NB4 (cell line): ENCODE results near the gene MSI2.

ENCODE experiments used
- DNase-seq: peaks from one replicate; pipeline ENCODE4 v3.0.0; 2010; ENCODE audit warnings: low read depth
- H3K4me3 ChIP-seq: one replicate; pipeline ENCODE4 v1.5.1; 2011; ENCODE audit warnings: mild to moderate bottlenecking, low read depth, low read length, moderate library complexity
- MYC ChIP-seq: IDR thresholded peaks from 2 replicates; pipeline ENCODE4 v1.6.1; 2011; ENCODE audit warnings: low read depth, low read length
- POLR2A ChIP-seq: IDR thresholded peaks from 2 replicates; pipeline ENCODE4 v1.6.1; 2011; ENCODE audit warnings: mild to moderate bottlenecking; ENCODE audit not compliant: insufficient read length; ENCODE audit errors: extremely low read depth
- TF ChIP-seq, protein P1 (sequence below): IDR thresholded peaks from one replicate; pipeline ENCODE4 v1.5.1; 2012; ENCODE audit warnings: low read depth, low read length
- TF ChIP-seq, protein P2 (sequence below): IDR thresholded peaks from 2 replicates; pipeline ENCODE4 v1.6.1; 2011; ENCODE audit warnings: low read depth, low read length

Gene MSI2

GRCh38 chr17:57518587-57519581 lies 262.6 kb downstream of the MSI2 start:
- no peak for DNase-seq
- no peak overlapping the region for H3K4me3 ChIP-seq
- TF ChIP-seq, protein P1, sequence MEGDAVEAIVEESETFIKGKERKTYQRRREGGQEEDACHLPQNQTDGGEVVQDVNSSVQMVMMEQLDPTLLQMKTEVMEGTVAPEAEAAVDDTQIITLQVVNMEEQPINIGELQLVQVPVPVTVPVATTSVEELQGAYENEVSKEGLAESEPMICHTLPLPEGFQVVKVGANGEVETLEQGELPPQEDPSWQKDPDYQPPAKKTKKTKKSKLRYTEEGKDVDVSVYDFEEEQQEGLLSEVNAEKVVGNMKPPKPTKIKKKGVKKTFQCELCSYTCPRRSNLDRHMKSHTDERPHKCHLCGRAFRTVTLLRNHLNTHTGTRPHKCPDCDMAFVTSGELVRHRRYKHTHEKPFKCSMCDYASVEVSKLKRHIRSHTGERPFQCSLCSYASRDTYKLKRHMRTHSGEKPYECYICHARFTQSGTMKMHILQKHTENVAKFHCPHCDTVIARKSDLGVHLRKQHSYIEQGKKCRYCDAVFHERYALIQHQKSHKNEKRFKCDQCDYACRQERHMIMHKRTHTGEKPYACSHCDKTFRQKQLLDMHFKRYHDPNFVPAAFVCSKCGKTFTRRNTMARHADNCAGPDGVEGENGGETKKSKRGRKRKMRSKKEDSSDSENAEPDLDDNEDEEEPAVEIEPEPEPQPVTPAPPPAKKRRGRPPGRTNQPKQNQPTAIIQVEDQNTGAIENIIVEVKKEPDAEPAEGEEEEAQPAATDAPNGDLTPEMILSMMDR = no peak
- no peak for TF ChIP-seq MYC
- TF ChIP-seq, protein P2, sequence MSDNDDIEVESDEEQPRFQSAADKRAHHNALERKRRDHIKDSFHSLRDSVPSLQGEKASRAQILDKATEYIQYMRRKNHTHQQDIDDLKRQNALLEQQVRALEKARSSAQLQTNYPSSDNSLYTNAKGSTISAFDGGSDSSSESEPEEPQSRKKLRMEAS = no peak
- no peak for TF ChIP-seq POLR2A

DNA sequence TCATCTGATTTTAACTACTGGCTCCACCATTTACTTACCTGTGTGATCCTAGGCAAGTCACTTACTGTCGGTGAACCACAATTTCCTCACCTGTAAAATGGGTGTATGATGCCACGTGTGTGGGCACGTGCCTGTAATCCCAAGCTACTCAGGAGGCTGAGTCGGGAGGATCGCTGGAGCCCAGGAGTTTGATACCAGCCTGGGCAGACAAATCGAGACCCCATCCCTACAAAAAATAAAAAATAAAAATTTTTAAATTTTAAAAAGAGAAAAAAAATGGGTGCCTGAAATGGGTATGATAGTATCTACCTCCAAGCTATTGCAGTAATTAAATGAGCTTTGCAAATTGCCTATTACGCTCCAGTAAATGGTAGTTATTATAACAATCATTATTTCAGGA lies 263.5 kb downstream of the MSI2 start:
- no peak overlapping the region for H3K4me3 ChIP-seq
- TF ChIP-seq, protein P1 = no peak
- TF ChIP-seq, protein P2 = no peak
- TF ChIP-seq POLR2A (no peak), MYC (no peak)
- DNase-seq = no peak

DNA sequence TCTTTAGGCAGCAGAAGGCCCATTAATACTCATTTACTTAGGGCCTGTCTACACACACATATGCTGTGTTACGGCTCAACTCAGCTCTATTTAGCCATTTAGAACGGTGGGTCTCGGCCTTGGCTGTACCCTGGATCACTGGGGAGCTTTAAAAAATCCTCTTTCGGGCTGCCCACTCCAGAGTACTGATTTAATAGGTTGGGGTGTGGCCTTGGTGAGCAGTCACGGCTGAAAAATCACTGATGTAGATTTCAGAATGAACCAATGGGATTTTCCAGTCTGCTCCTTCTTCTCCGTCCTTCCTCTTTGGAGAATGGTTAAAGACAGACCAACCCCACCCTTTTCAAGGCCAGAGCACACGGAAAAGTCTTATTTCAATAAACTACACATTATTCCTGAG lies 265.3 kb downstream of the MSI2 start:
- DNase-seq = no peak
- TF ChIP-seq POLR2A = no peak
- TF ChIP-seq, protein P2 = no peak
- TF ChIP-seq, protein P1 = no peak
- no peak for TF ChIP-seq MYC
- no peak overlapping the region for H3K4me3 ChIP-seq

- H3K4me3 ChIP-seq = no peak overlapping the region
- DNase-seq = no peak
- TF ChIP-seq POLR2A (no peak), MYC (no peak)
- TF ChIP-seq, protein P2 = no peak
- TF ChIP-seq, protein P1 = no peak
Measured at GRCh38 chr17:57522042-57523005, 266.0 kb downstream of the MSI2 start.

DNA sequence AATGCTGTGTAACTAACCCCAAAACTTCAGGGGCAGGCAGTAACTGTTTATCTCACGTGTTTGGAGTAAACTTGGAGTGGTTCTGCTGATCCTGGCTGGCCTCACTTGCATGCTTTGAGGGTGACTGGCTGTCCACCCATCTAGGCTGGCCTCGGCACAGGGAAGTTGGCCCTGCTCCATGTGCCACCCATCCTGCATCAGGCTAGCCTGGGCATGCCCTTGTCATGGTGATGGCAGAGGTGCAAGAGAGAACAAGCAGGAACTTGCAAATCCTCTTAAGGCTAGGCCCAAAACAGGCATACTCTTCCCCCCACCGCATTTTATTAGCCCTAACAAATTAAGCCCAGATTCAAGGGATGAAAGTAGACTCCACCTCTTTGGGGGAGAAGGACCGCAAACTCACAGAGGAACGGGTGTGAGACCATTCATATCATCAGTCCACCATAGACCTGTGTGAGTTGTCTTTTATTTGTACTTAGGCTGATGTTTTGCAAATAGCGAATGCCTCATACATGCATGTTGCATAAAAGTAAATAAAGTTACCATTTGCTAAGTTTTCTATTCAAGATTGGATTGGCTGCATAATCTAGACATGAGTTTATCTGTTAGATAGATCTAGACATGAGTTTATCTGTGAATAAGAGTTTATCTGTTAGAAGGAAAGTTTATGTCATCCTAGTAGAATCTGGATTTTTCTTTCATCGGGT lies 267.8 kb downstream of the MSI2 start:
- DNase-seq = no peak
- TF ChIP-seq MYC (no peak), POLR2A (no peak)
- TF ChIP-seq, protein P2 = no peak
- TF ChIP-seq, protein P1 = no peak
- no peak overlapping the region for H3K4me3 ChIP-seq
